Measurements from ENCODE around the gene MYO1E. TPM values are rescaled to one million over a fixed set of nuclear protein-coding genes. Genes with fewer than 3 reads are reported as not detected.

Gene MYO1E
- total RNA-seq, 1 experiment from 2014 or later = 83.6 TPM

- H3K36me3 Mint-ChIP-seq = peaks cover 83% of the 10 kb centered on the region
- no peaks in the 10 kb centered on the region for H3K4me1 Mint-ChIP-seq
- no peak for ATAC-seq
- DNase-seq (ENCODE audit: low spot score) = no peak
- no peak overlapping the region for H3K27ac Mint-ChIP-seq
- TF ChIP-seq FOXP4 (CRISPR knock-in tag; IDR thresholded peaks at IDR 0.05) (no peak), PREB (CRISPR knock-in tag; IDR thresholded peaks at IDR 0.05; ENCODE audit: borderline replicate concordance) (no peak), FOXJ3 (CRISPR knock-in tag; IDR thresholded peaks at IDR 0.05; ENCODE audit: borderline replicate concordance) (no peak), EMX1 (CRISPR knock-in tag; IDR thresholded peaks at IDR 0.05) (no peak), FOXP1 (CRISPR knock-in tag; IDR thresholded peaks at IDR 0.05; ENCODE audit: borderline replicate concordance) (no peak), ZNF317 (CRISPR knock-in tag; IDR thresholded peaks at IDR 0.05; ENCODE audit: borderline replicate concordance, low read depth) (no peak), GABPB1 (CRISPR knock-in tag; IDR thresholded peaks at IDR 0.05) (no peak), GRHL2 (CRISPR knock-in tag; IDR thresholded peaks at IDR 0.05; ENCODE audit: insufficient replicate concordance, severe bottlenecking) (no peak)
- no peaks in the 10 kb centered on the region for H3K27me3 Mint-ChIP-seq (ENCODE audit: low read depth)
- H3K9me3 Mint-ChIP-seq = no peaks in the 10 kb centered on the region; the same call in 1 of the 2 replicates
- H3K4me3 Mint-ChIP-seq = no peak overlapping the region
- ChIA-PET CTCF (interaction anchor here (2.0 kb wide), 1 partner anchor 17 kb away, joined by 5 read pairs; no protein-coding TSS in a partner anchor), POLR2A (no interaction called here)
Measured at GRCh38 chr15:59120937-59121336, 251.7 kb downstream of the MYO1E start.

- no peak for TF ChIP-seq ZNF281 (CRISPR knock-in tag; IDR thresholded peaks at IDR 0.05)
- ATAC-seq = no peak
- Mint-ChIP-seq H3K9me3 (no peaks in the 10 kb centered on the region), H3K27ac (no peak overlapping the region), H3K36me3 (peaks cover 81% of the 10 kb centered on the region), H3K27me3 (ENCODE audit: low read depth) (no peaks in the 10 kb centered on the region), H3K4me3 (no peak overlapping the region), H3K4me1 (no peaks in the 10 kb centered on the region)
- ChIA-PET CTCF (interaction anchor here (2.0 kb wide), 1 partner anchor 19 kb away, joined by 5 read pairs; no protein-coding TSS in a partner anchor), POLR2A (no interaction called here)
- DNase-seq (ENCODE audit: low spot score) = no peak
Measured at GRCh38 chr15:59119625-59120024, 253.0 kb downstream of the MYO1E start.

GRCh38 chr15:59116771-59117170, 255.9 kb downstream of the MYO1E start:
- Mint-ChIP-seq H3K4me3 (no peak overlapping the region), H3K36me3 (peaks cover 77% of the 10 kb centered on the region), H3K27ac (no peak overlapping the region), H3K27me3 (ENCODE audit: low read depth) (no peaks in the 10 kb centered on the region), H3K9me3 (no peaks in the 10 kb centered on the region), H3K4me1 (no peaks in the 10 kb centered on the region)
- ATAC-seq (no peak), DNase-seq (ENCODE audit: low spot score) (no peak)
- ChIA-PET CTCF (no interaction called here), POLR2A (no interaction called here)
- TF ChIP-seq ZNF138 (CRISPR knock-in tag; conservative IDR thresholded peaks at IDR 0.05) = no peak
- TF ChIP-seq RORB (CRISPR knock-in tag; IDR thresholded peaks at IDR 0.05) = no peak
- TF ChIP-seq FOXP4 (CRISPR knock-in tag; IDR thresholded peaks at IDR 0.05) = no peak
- no peak for TF ChIP-seq CBFB (CRISPR knock-in tag; IDR thresholded peaks at IDR 0.05; ENCODE audit: low read depth)
- TF ChIP-seq CREB1 (CRISPR knock-in tag; IDR thresholded peaks at IDR 0.05) = no peak
- TF ChIP-seq ZNF232 (CRISPR knock-in tag; IDR thresholded peaks at IDR 0.05) = no peak
- TF ChIP-seq ATF3 (CRISPR knock-in tag; conservative IDR thresholded peaks at IDR 0.05) = no peak
- no peak for TF ChIP-seq ZNF396 (CRISPR knock-in tag; IDR thresholded peaks at IDR 0.05; ENCODE audit: borderline replicate concordance)
- no peak for TF ChIP-seq TP53 (CRISPR knock-in tag; IDR thresholded peaks at IDR 0.05)
- no peak for TF ChIP-seq ZSCAN18 (CRISPR knock-in tag; IDR thresholded peaks at IDR 0.05)
- no peak for TF ChIP-seq TCF7 (CRISPR knock-in tag; IDR thresholded peaks at IDR 0.05; ENCODE audit: low read depth)
- TF ChIP-seq ZNF281 (CRISPR knock-in tag; IDR thresholded peaks at IDR 0.05) = no peak
